Amygdala (tissue), 56 donors: ENCODE results near the gene COMMD3.
A peak's percentile ranks its signal among the peaks of the same experiment; 100 is the strongest.
"Not testable (repeated sequence)": the region's sequence is repeated elsewhere in the genome, so short reads cannot be mapped to it uniquely, and the experiment has no call there.

Source experiments
- DNase-seq, 56 donors: peaks; one replicate each; lab custom pipeline; 2025; lab: John Stamatoyannopoulos, UW

COMMD3 gene

GRCh38 chr10:22316286-22317075 is at the start of gene COMMD3:
Gene COMMD3 (plus strand): TSS chr10:22316388. CDS start chr10:22316418, 30 bp downstream.
- DNase-seq = peak; percentile 37 to 91 (median 80)

- DNase-seq = no peak
Measured at GRCh38 chr10:22268503-22268902, 47.7 kb upstream of the COMMD3 start.

- no peak for DNase-seq
Measured at GRCh38 chr10:22271786-22272185, 44.4 kb upstream of the COMMD3 start.

GRCh38 chr10:22278441-22278782 is 37.8 kb upstream of the COMMD3 start:
- no peak for DNase-seq

GRCh38 chr10:22280078-22280477 is 36.1 kb upstream of the COMMD3 start:
- DNase-seq = no peak

- DNase-seq = peak in 1 of 56 donors; percentile 1
Measured at GRCh38 chr10:22285130-22285529, 31.1 kb upstream of the COMMD3 start.

- DNase-seq = no peak
Measured at GRCh38 chr10:22293747-22294404, 22.3 kb upstream of the COMMD3 start.

GRCh38 chr10:22294694-22295093 is 21.5 kb upstream of the COMMD3 start:
- DNase-seq = no peak

GRCh38 chr10:22301193-22301592 is 15.0 kb upstream of the COMMD3 start:
- no peak for DNase-seq

- no peak for DNase-seq
Measured at GRCh38 chr10:22303461-22303860, 12.7 kb upstream of the COMMD3 start.

- DNase-seq = no peak
Measured at GRCh38 chr10:22305721-22306120, 10.5 kb upstream of the COMMD3 start.

- no peak for DNase-seq
Measured at GRCh38 chr10:22308390-22308789, 7.8 kb upstream of the COMMD3 start.

GRCh38 chr10:22309180-22310000 is 6.8 kb upstream of the COMMD3 start:
- DNase-seq = no peak

- not testable (repeated sequence) for DNase-seq
Measured at GRCh38 chr10:22310012-22310411, 6.2 kb upstream of the COMMD3 start.

- no peak for DNase-seq
Measured at GRCh38 chr10:22310928-22311327, 5.3 kb upstream of the COMMD3 start.

- DNase-seq = no peak
Measured at GRCh38 chr10:22314852-22315251, 1.3 kb upstream of the COMMD3 start.

- DNase-seq = peak in 3 of 56 donors; percentile 49 to 83 (median 60)
Measured at GRCh38 chr10:22315455-22316285, 518 bp upstream of the COMMD3 start.

GRCh38 chr10:22317076-22317370 is 835 bp downstream of the COMMD3 start:
- DNase-seq = no peak

GRCh38 chr10:22317771-22318565 is 1.8 kb downstream of the COMMD3 start:
- no peak for DNase-seq

GRCh38 chr10:22318772-22319171 is 2.6 kb downstream of the COMMD3 start:
- no peak for DNase-seq
